DOHH2 (cell line): Measurements from ENCODE around the gene IFI27L1.

Experiments used
- EZH2phosphoT487 ChIP-seq: fragments of 200-600 bp; sonication (generic); IDR thresholded peaks from 2 replicates; pipeline ENCODE4 v1.6.1; 2017; ENCODE audit warnings: borderline replicate concordance, mild to moderate bottlenecking, antibody characterized with exemption, low read length, moderate library complexity, mixed read lengths
- TF ChIP-seq, protein P1 (sequence below): fragments of 200-600 bp; sonication (generic); IDR thresholded peaks from one replicate; pipeline ENCODE4 v1.5.1; 2014; ENCODE audit warnings: antibody characterized with exemption, mild to moderate bottlenecking, low read depth, low read length; ENCODE audit not compliant: poor library complexity, severe bottlenecking

DNA sequence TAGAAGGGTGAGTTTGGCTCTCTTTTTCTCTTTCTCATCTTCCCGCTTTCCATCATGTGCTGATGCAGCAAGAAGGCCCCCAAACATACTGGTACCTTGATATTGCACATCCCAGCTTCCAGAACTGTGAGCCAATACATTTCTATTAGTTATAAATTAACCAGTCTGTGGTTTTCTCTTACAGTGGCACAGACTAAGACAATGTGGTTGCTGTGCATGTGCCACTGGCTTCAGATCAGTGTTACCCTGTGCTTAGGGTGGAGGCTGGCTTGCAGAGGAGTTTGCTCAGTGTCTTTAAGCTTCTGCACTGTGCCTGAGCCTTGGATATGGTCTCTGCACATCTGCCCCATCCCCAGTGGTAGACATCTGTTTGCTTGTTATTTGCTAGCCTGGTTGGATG lies 42.8 kb downstream of the IFI27L1 start:
- TF ChIP-seq EZH2phosphoT487, result no peak
- TF ChIP-seq, protein P1, sequence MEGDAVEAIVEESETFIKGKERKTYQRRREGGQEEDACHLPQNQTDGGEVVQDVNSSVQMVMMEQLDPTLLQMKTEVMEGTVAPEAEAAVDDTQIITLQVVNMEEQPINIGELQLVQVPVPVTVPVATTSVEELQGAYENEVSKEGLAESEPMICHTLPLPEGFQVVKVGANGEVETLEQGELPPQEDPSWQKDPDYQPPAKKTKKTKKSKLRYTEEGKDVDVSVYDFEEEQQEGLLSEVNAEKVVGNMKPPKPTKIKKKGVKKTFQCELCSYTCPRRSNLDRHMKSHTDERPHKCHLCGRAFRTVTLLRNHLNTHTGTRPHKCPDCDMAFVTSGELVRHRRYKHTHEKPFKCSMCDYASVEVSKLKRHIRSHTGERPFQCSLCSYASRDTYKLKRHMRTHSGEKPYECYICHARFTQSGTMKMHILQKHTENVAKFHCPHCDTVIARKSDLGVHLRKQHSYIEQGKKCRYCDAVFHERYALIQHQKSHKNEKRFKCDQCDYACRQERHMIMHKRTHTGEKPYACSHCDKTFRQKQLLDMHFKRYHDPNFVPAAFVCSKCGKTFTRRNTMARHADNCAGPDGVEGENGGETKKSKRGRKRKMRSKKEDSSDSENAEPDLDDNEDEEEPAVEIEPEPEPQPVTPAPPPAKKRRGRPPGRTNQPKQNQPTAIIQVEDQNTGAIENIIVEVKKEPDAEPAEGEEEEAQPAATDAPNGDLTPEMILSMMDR, result no peak
